Fibroblast of lung (primary cell): ENCODE data around the gene SLC27A1.

Source experiments
- EZH2 ChIP-seq: IDR thresholded peaks from 2 replicates; pipeline ENCODE4 v1.5.1; 2012; ENCODE audit warnings: low read length, control low read depth, mild to moderate bottlenecking; ENCODE audit errors: missing control alignments
- TF ChIP-seq, protein P1 (sequence below), 2 donors: IDR thresholded peaks in 1 of 2; conservative IDR thresholded peaks in 1 of 2; 1 replicate in 1 of 2; 2 replicates in 1 of 2; pipeline ENCODE4 v1.5.1; 2011 to 2012; ENCODE audit warnings: low read length in 2 of 2, control low read depth in 1 of 2, inconsistent platforms in 1 of 2, low read depth in 1 of 2, mild to moderate bottlenecking in 1 of 2

DNA sequence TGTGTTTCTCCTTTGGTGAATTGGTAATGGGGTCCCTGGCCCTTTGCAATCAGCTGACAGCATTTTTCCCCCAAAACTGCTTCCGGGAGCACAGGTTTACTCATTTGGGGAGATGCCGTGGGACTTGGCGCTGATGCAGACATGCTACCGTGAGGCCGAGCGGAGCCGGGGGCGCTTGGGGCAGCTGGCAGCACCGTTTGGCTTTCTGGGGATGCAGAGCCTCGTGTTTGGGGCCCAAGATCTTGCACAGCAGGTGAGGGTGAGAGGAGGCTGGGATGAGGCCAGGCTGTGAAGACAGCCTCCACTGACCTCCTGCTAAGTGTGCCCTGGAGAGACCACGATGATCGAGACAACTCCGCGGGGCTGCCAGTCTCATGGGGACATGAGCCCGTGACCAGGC, 71.7 kb downstream of the SLC27A1 start:
- TF ChIP-seq, protein P1, sequence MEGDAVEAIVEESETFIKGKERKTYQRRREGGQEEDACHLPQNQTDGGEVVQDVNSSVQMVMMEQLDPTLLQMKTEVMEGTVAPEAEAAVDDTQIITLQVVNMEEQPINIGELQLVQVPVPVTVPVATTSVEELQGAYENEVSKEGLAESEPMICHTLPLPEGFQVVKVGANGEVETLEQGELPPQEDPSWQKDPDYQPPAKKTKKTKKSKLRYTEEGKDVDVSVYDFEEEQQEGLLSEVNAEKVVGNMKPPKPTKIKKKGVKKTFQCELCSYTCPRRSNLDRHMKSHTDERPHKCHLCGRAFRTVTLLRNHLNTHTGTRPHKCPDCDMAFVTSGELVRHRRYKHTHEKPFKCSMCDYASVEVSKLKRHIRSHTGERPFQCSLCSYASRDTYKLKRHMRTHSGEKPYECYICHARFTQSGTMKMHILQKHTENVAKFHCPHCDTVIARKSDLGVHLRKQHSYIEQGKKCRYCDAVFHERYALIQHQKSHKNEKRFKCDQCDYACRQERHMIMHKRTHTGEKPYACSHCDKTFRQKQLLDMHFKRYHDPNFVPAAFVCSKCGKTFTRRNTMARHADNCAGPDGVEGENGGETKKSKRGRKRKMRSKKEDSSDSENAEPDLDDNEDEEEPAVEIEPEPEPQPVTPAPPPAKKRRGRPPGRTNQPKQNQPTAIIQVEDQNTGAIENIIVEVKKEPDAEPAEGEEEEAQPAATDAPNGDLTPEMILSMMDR (conservative IDR thresholded peaks at IDR 0.05 in 1 of 2, IDR thresholded peaks at IDR 0.05 in 1 of 2; ENCODE audit: low read depth in 1 of 2, low read length in 2 of 2): no peak
- TF ChIP-seq EZH2: no peak
